OCI-LY1 (cell line): ENCODE measurements around the gene MYCT1.

Experiments used
- H2AFZ ChIP-seq: fragments of 200-600 bp; sonication (generic), shearing (Covaris generic); 2 replicates; pipeline ENCODE4 v1.6.0; 2014; ENCODE audit warnings: antibody characterized with exemption, mild to moderate bottlenecking, low read length
- H3F3A ChIP-seq: fragments of 200-600 bp; sonication (generic), shearing (Covaris generic); 2 replicates; pipeline ENCODE4 v1.6.0; 2014; ENCODE audit warnings: mild to moderate bottlenecking, antibody characterized with exemption, low read length, moderate library complexity; ENCODE audit not compliant: insufficient read depth
- H3K27ac ChIP-seq: fragments of 200-600 bp; sonication (generic); 2 replicates; pipeline ENCODE4 v1.5.1; 2014; ENCODE audit warnings: low read length, mixed run types, mild to moderate bottlenecking, low read depth; ENCODE audit not compliant: poor library complexity, severe bottlenecking
- H3K27me3 ChIP-seq: fragments of 200-600 bp; sonication (generic); 2 replicates; pipeline ENCODE4 v1.6.0; 2014; ENCODE audit warnings: antibody characterized with exemption, mild to moderate bottlenecking, low read length, moderate library complexity; ENCODE audit not compliant: insufficient read depth
- H3K36me3 ChIP-seq: fragments of 200-600 bp; sonication (generic); 2 replicates; pipeline ENCODE4 v1.6.1; 2014; ENCODE audit warnings: mild to moderate bottlenecking, antibody characterized with exemption, low read length, moderate library complexity, mixed read lengths; ENCODE audit not compliant: insufficient read depth
- H3K4me1 ChIP-seq: fragments of 200-600 bp; sonication (generic); 2 replicates; pipeline ENCODE4 v1.5.1; 2014; ENCODE audit warnings: mild to moderate bottlenecking, low read length, moderate library complexity; ENCODE audit not compliant: insufficient read depth, severe bottlenecking
- H3K4me2 ChIP-seq: fragments of 200-600 bp; sonication (generic), shearing (Covaris generic); 2 replicates; pipeline ENCODE4 v1.6.1; 2014; ENCODE audit warnings: low read length
- H3K4me3 ChIP-seq: fragments of 200-600 bp; sonication (generic); 2 replicates; pipeline ENCODE4 v1.5.1; 2014; ENCODE audit warnings: low read length, low read depth, mild to moderate bottlenecking, mixed read lengths; ENCODE audit not compliant: poor library complexity, severe bottlenecking
- H3K79me2 ChIP-seq: fragments of 200-600 bp; shearing (Covaris generic); 2 replicates; pipeline ENCODE4 v1.6.1; 2016; ENCODE audit warnings: mixed run types, low read length, mixed read lengths; ENCODE audit not compliant: insufficient read depth
- H3K9ac ChIP-seq: fragments of 200-600 bp; sonication (generic), shearing (Covaris generic); 2 replicates; pipeline ENCODE4 v1.6.1; 2014; ENCODE audit warnings: mild to moderate bottlenecking, low read length, mixed read lengths
- H3K9me2 ChIP-seq: fragments of 200-600 bp; sonication (generic), shearing (Covaris generic); 2 replicates; pipeline ENCODE4 v1.6.1; 2014; ENCODE audit warnings: low read depth, mild to moderate bottlenecking, low read length, mixed read lengths
- H3K9me3 ChIP-seq: fragments of 200-600 bp; shearing (Covaris generic); 2 replicates; pipeline ENCODE4 v1.6.1; 2014; ENCODE audit warnings: low read length, mixed read lengths
- H4K20me1 ChIP-seq: fragments of 200-600 bp; sonication (generic), shearing (Covaris generic); 2 replicates; pipeline ENCODE4 v1.6.0; 2016; ENCODE audit warnings: mild to moderate bottlenecking, low read length; ENCODE audit not compliant: insufficient read depth
- EZH2 ChIP-seq: fragments of 200-600 bp; sonication (generic), shearing (Covaris generic); IDR thresholded peaks from 2 replicates; pipeline ENCODE4 v1.8.0; 2017; ENCODE audit warnings: borderline replicate concordance, mixed run types, mild to moderate bottlenecking, antibody characterized with exemption, low read length, moderate library complexity, mixed read lengths
- TF ChIP-seq, protein P1 (sequence below): fragments of 200-600 bp; sonication (generic), shearing (Covaris generic); IDR thresholded peaks from 2 replicates; pipeline ENCODE4 v1.5.1; 2017; ENCODE audit warnings: mild to moderate bottlenecking, antibody characterized with exemption, low read length, moderate library complexity, mixed read lengths

MYCT1 gene

DNA sequence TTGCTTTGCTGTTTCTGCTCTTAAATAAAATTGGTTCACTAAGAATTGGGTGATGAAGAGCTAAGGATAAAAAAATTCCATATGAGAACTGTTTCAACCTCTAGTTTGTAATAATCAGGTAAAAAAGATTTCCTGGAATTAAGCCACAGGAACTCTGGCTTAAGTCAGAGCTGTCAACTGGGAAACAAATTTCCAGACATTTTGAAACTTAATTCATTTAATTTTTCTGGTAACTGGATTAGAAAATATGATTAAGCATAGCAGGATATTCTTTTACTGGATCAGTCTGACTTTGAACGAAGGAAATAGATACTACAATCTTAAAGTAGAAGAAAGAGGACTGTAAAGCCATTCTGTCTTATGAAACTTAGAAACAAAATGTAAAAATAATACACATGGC, 51.6 kb downstream of the MYCT1 start:
- Histone ChIP-seq H3K9me3 (no peaks in the 10 kb centered on the region), H3F3A (no peaks in the 10 kb centered on the region), H2AFZ (no peak overlapping the region), H4K20me1 (no peaks in the 10 kb centered on the region), H3K79me2 (no peaks in the 10 kb centered on the region), H3K4me1 (no peaks in the 10 kb centered on the region), H3K27me3 (no peaks in the 10 kb centered on the region), H3K4me3 (no peak overlapping the region), H3K9ac (no peak overlapping the region), H3K36me3 (no peaks in the 10 kb centered on the region), H3K4me2 (no peak overlapping the region), H3K27ac (no peak overlapping the region), H3K9me2 (no peaks in the 10 kb centered on the region)
- no peak for TF ChIP-seq EZH2
- TF ChIP-seq, protein P1, sequence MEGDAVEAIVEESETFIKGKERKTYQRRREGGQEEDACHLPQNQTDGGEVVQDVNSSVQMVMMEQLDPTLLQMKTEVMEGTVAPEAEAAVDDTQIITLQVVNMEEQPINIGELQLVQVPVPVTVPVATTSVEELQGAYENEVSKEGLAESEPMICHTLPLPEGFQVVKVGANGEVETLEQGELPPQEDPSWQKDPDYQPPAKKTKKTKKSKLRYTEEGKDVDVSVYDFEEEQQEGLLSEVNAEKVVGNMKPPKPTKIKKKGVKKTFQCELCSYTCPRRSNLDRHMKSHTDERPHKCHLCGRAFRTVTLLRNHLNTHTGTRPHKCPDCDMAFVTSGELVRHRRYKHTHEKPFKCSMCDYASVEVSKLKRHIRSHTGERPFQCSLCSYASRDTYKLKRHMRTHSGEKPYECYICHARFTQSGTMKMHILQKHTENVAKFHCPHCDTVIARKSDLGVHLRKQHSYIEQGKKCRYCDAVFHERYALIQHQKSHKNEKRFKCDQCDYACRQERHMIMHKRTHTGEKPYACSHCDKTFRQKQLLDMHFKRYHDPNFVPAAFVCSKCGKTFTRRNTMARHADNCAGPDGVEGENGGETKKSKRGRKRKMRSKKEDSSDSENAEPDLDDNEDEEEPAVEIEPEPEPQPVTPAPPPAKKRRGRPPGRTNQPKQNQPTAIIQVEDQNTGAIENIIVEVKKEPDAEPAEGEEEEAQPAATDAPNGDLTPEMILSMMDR: no peak

DNA sequence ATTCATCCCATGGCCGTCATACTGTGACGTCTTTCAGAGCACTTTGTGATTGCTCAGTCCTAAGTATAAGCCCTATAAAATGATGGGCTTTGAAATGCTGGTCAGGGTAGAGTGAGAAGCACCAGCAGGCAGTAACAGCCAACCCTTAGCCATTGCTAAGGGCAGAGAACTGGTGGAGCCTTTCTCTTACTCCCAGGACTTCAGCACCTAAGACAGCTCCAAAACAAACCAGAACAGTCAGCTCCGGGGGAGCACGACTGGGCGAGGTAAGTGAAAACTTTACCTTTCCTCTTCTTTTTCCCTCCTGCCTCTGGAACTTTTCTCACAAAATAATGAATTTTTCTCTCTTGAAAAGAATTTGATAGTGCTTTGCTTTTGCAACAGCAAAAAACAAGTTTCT, 53.0 kb downstream of the MYCT1 start, which contains the start of gene VIP:
TSS of gene VIP (plus strand) at position 104 of the 400 bp plus-strand sequence. CDS start 1,381 bp downstream, outside the sequence.
- no peak within 1 kb of the TSS for H3K4me3 ChIP-seq
- no peaks in the 10 kb centered on the region for H3K27me3 ChIP-seq
- no peak for TF ChIP-seq EZH2
- TF ChIP-seq, protein P1: no peak
- no peaks in the 10 kb centered on the region for H3K79me2 ChIP-seq
- H4K20me1 ChIP-seq: no peaks in the 10 kb centered on the region
- no peaks in the 10 kb centered on the region for H3K9me2 ChIP-seq
- no peaks in the 10 kb centered on the region for H3K36me3 ChIP-seq
- H3K4me1 ChIP-seq: no peaks in the 10 kb centered on the region
- H3K27ac ChIP-seq: no peak within 1 kb of the TSS
- H2AFZ ChIP-seq: no peak within 1 kb of the TSS
- no peaks in the 10 kb centered on the region for H3K9me3 ChIP-seq
- H3F3A ChIP-seq: no peaks in the 10 kb centered on the region
- no peak within 1 kb of the TSS for H3K9ac ChIP-seq
- no peak within 1 kb of the TSS for H3K4me2 ChIP-seq

DNA sequence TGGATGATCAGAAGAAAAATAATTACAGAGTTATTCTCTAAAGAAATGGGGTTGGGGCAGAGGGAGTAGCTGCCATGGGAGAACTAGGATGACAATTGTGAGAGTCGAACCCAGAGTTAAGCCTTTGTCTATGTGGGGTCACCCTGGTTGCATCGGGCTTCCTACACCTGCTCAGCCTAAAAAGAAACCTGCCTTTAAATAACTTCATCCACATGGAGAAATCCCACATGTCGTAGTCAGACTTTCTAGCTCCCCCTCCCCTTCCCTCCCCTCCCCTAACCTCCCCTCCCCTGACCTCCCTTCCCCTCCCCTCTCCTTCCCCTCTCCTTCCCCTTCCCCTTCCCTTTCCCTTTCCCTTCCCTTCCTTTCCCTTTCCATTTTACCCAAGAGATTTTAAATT, 67.6 kb downstream of the MYCT1 start:
- no peaks in the 10 kb centered on the region for H3K4me1 ChIP-seq
- H3K9me3 ChIP-seq: no peaks in the 10 kb centered on the region
- no peak overlapping the region for H2AFZ ChIP-seq
- H3K27ac ChIP-seq: no peak overlapping the region
- no peak overlapping the region for H3K4me3 ChIP-seq
- H3K27me3 ChIP-seq: no peaks in the 10 kb centered on the region
- no peaks in the 10 kb centered on the region for H3K36me3 ChIP-seq
- no peak overlapping the region for H3K4me2 ChIP-seq
- H3K9me2 ChIP-seq: no peaks in the 10 kb centered on the region
- H3K79me2 ChIP-seq: no peaks in the 10 kb centered on the region
- TF ChIP-seq, protein P1: no peak
- TF ChIP-seq EZH2: no peak
- no peaks in the 10 kb centered on the region for H4K20me1 ChIP-seq
- H3F3A ChIP-seq: no peaks in the 10 kb centered on the region
- H3K9ac ChIP-seq: no peak overlapping the region
